HEK293 (cell line): ENCODE data around the gene RAB40AL.

Source experiments
- CTCF ChIA-PET: fragments of 350-600 bp; formaldehyde crosslinking; extraction: SDS; loops from one replicate; lab custom pipeline; 2021; ENCODE audit warnings: antibody characterized with exemption; lab: Yijun Ruan, JAX
- POLR2A ChIA-PET: fragments of 300-600 bp; formaldehyde crosslinking; extraction: SDS; loops from one replicate; lab custom pipeline; 2020; ENCODE audit warnings: antibody characterized with exemption, inconsistent platforms; lab: Yijun Ruan, JAX
- H3K27ac ChIP-seq: fragments of 200-500 bp; sonication (Bioruptor generic); 2 replicates; pipeline ENCODE4 v1.5.1; 2014; ENCODE audit warnings: low read depth, low read length, control low read depth, inconsistent platforms; ENCODE audit errors: extremely low read depth
- H3K36me3 ChIP-seq, 2 experiments: fragments of 200-500 bp in 1 of 2; sonication (Bioruptor generic) in 1 of 2; 1 replicate in 1 of 2; 2 replicates in 1 of 2; pipeline ENCODE4 v1.5.1; 2014 to 2017; ENCODE audit warnings: inconsistent platforms in 2 of 2, low read length in 2 of 2; ENCODE audit not compliant: control insufficient read depth in 2 of 2, insufficient read depth in 1 of 2
- H3K4me1 ChIP-seq: fragments of 200-500 bp; sonication (Bioruptor generic); 2 replicates; pipeline ENCODE4 v1.5.1; 2014; ENCODE audit warnings: mild to moderate bottlenecking, low read length, inconsistent platforms; ENCODE audit not compliant: control insufficient read depth, insufficient read depth
- H3K4me3 ChIP-seq: 2 replicates; pipeline ENCODE4 v1.5.1; 2011; ENCODE audit warnings: low read depth, mild to moderate bottlenecking, control low read depth, low read length, moderate library complexity
- H3K9me3 ChIP-seq: fragments of 200-500 bp; sonication (Bioruptor generic); 2 replicates; pipeline ENCODE4 v1.5.1; 2014; ENCODE audit warnings: low read depth, low read length, inconsistent platforms; ENCODE audit not compliant: control insufficient read depth, insufficient read depth
- GLIS1 ChIP-seq: fragments of 450-650 bp; formaldehyde crosslinking; IDR thresholded peaks from 2 replicates; pipeline ENCODE4 v1.5.1; 2016; ENCODE audit warnings: missing biosample characterization, missing genetic modification characterization
- GLIS2 ChIP-seq: fragments of 450-650 bp; formaldehyde crosslinking; IDR thresholded peaks from 2 replicates; pipeline ENCODE4 v1.5.1; 2016; ENCODE audit warnings: missing biosample characterization, missing genetic modification characterization
- PRDM2 ChIP-seq: fragments of 450-650 bp; formaldehyde crosslinking; IDR thresholded peaks from 2 replicates; pipeline ENCODE4 v1.5.1; 2016; ENCODE audit warnings: missing biosample characterization, missing genetic modification characterization, borderline replicate concordance
- SCRT1 ChIP-seq: fragments of 450-650 bp; formaldehyde crosslinking; IDR thresholded peaks from 2 replicates; pipeline ENCODE4 v1.5.1; 2016; ENCODE audit warnings: missing biosample characterization, missing genetic modification characterization, borderline replicate concordance
- SP2 ChIP-seq: fragments of 450-650 bp; formaldehyde crosslinking; IDR thresholded peaks from 2 replicates; pipeline ENCODE4 v1.5.1; 2016; ENCODE audit warnings: missing biosample characterization, missing genetic modification characterization
- YY2 ChIP-seq: fragments of 450-650 bp; formaldehyde crosslinking; IDR thresholded peaks from 2 replicates; pipeline ENCODE4 v1.5.1; 2016; ENCODE audit warnings: missing biosample characterization, missing genetic modification characterization
- ZEB2 ChIP-seq: fragments of 450-650 bp; formaldehyde crosslinking; IDR thresholded peaks from 2 replicates; pipeline ENCODE4 v1.5.1; 2016; ENCODE audit warnings: missing biosample characterization, missing genetic modification characterization
- ZFHX2 ChIP-seq: fragments of 450-650 bp; formaldehyde crosslinking; conservative IDR thresholded peaks from 2 replicates; pipeline ENCODE4 v1.5.1; 2016; ENCODE audit warnings: missing biosample characterization, missing genetic modification characterization
- ZFP41 ChIP-seq: fragments of 450-650 bp; formaldehyde crosslinking; IDR thresholded peaks from 2 replicates; pipeline ENCODE4 v1.5.1; 2016; ENCODE audit warnings: missing biosample characterization, missing genetic modification characterization, borderline replicate concordance
- ZIC2 ChIP-seq: fragments of 450-650 bp; formaldehyde crosslinking; IDR thresholded peaks from 2 replicates; pipeline ENCODE4 v1.5.1; 2016; ENCODE audit warnings: missing biosample characterization, missing genetic modification characterization
- ZNF146 ChIP-seq: fragments of 450-650 bp; formaldehyde crosslinking; IDR thresholded peaks from 2 replicates; pipeline ENCODE4 v1.5.1; 2016; ENCODE audit warnings: missing biosample characterization, missing genetic modification characterization
- ZNF155 ChIP-seq: fragments of 450-650 bp; formaldehyde crosslinking; IDR thresholded peaks from 2 replicates; pipeline ENCODE4 v1.5.1; 2016; ENCODE audit warnings: missing biosample characterization, missing genetic modification characterization
- ZNF157 ChIP-seq: fragments of 450-650 bp; formaldehyde crosslinking; IDR thresholded peaks from 2 replicates; pipeline ENCODE4 v1.5.1; 2016; ENCODE audit warnings: missing biosample characterization, missing genetic modification characterization
- ZNF174 ChIP-seq: fragments of 450-650 bp; formaldehyde crosslinking; IDR thresholded peaks from 2 replicates; pipeline ENCODE4 v1.5.0; 2017; ENCODE audit warnings: missing biosample characterization, mild to moderate bottlenecking, missing genetic modification characterization
- ZNF211 ChIP-seq: fragments of 450-650 bp; formaldehyde crosslinking; IDR thresholded peaks from 2 replicates; pipeline ENCODE4 v1.5.1; 2016; ENCODE audit warnings: low read depth, missing biosample characterization, missing genetic modification characterization
- ZNF366 ChIP-seq: fragments of 450-650 bp; formaldehyde crosslinking; conservative IDR thresholded peaks from 2 replicates; pipeline ENCODE4 v1.5.1; 2016; ENCODE audit warnings: missing biosample characterization, missing genetic modification characterization
- ZNF37A ChIP-seq: fragments of 450-650 bp; IDR thresholded peaks from 2 replicates; pipeline ENCODE4 v1.5.1; 2018; ENCODE audit warnings: missing biosample characterization, missing genetic modification characterization
- ZNF426 ChIP-seq: fragments of 450-650 bp; formaldehyde crosslinking; IDR thresholded peaks from 2 replicates; pipeline ENCODE4 v1.5.1; 2017; ENCODE audit warnings: missing biosample characterization, missing genetic modification characterization, mild to moderate bottlenecking, inconsistent platforms, moderate library complexity
- ZNF518A ChIP-seq: fragments of 450-650 bp; formaldehyde crosslinking; conservative IDR thresholded peaks from 2 replicates; pipeline ENCODE4 v1.5.1; 2016; ENCODE audit warnings: low read depth, missing biosample characterization, missing genetic modification characterization
- ZNF580 ChIP-seq: fragments of 450-650 bp; formaldehyde crosslinking; IDR thresholded peaks from 2 replicates; pipeline ENCODE4 v1.5.1; 2016; ENCODE audit warnings: missing biosample characterization, missing genetic modification characterization
- ZNF624 ChIP-seq: fragments of 450-650 bp; formaldehyde crosslinking; IDR thresholded peaks from 2 replicates; pipeline ENCODE4 v1.5.1; 2017; ENCODE audit warnings: missing biosample characterization, missing genetic modification characterization
- ZNF654 ChIP-seq: fragments of 450-650 bp; formaldehyde crosslinking; IDR thresholded peaks from 2 replicates; pipeline ENCODE4 v1.5.1; 2016; ENCODE audit warnings: low read depth, missing biosample characterization, missing genetic modification characterization
- ZNF658 ChIP-seq: fragments of 450-650 bp; formaldehyde crosslinking; IDR thresholded peaks from 2 replicates; pipeline ENCODE4; 2016; ENCODE audit warnings: missing biosample characterization, missing genetic modification characterization
- ZNF777 ChIP-seq: fragments of 450-650 bp; formaldehyde crosslinking; IDR thresholded peaks from 2 replicates; pipeline ENCODE4 v1.5.1; 2017; ENCODE audit warnings: missing biosample characterization, missing genetic modification characterization, borderline replicate concordance
- ZSCAN30 ChIP-seq: fragments of 450-650 bp; IDR thresholded peaks from 2 replicates; pipeline ENCODE4 v1.5.1; 2018; ENCODE audit warnings: missing biosample characterization, mild to moderate bottlenecking, missing genetic modification characterization, moderate library complexity

Gene RAB40AL

GRCh38 chrX:102976793-102977495 lies 39.9 kb downstream of the RAB40AL start:
- H3K36me3 ChIP-seq, result no peaks in the 10 kb centered on the region
- no peak overlapping the region for H3K27ac ChIP-seq
- TF ChIP-seq ZNF426 (no peak), ZNF155 (tag by site-specific recombination) (no peak), ZNF366 (tag by site-specific recombination) (no peak), ZIC2 (tag by site-specific recombination) (no peak), ZNF37A (tag by site-specific recombination) (no peak), ZNF174 (tag by site-specific recombination) (no peak), ZNF518A (tag by site-specific recombination) (no peak)
- TF ChIP-seq, all 188 proteins: peak for 0
- Histone ChIP-seq H3K9me3 (no peaks in the 10 kb centered on the region), H3K4me3 (no peak overlapping the region), H3K4me1 (no peaks in the 10 kb centered on the region)
- ChIA-PET CTCF (interaction anchor here (0.6 to 1.6 kb wide), 2 partner anchors 18 to 26 kb away, joined by 3 to 7 read pairs; no protein-coding TSS in a partner anchor), POLR2A (interaction anchor here (0.5 kb wide), 1 partner anchor 26 kb away, joined by 5 read pairs; no protein-coding TSS in a partner anchor)

GRCh38 chrX:102978594-102978993 lies 41.5 kb downstream of the RAB40AL start:
- POLR2A ChIA-PET, result no interaction called here
- no peak overlapping the region for H3K4me3 ChIP-seq
- TF ChIP-seq ZSCAN30 (no peak), YY2 (tag by site-specific recombination) (no peak), ZEB2 (tag by site-specific recombination) (no peak), ZNF146 (tag by site-specific recombination) (no peak), SCRT1 (no peak), SP2 (tag by site-specific recombination) (no peak), ZNF580 (tag by site-specific recombination) (no peak), ZNF624 (tag by site-specific recombination) (no peak), ZFHX2 (tag by site-specific recombination) (no peak), ZNF654 (tag by site-specific recombination) (no peak), ZNF157 (tag by site-specific recombination) (no peak), ZNF777 (tag by site-specific recombination) (no peak), ZNF211 (tag by site-specific recombination) (no peak), ZNF658 (tag by site-specific recombination) (no peak), PRDM2 (tag by site-specific recombination) (no peak), ZFP41 (no peak), GLIS1 (tag by site-specific recombination) (no peak), GLIS2 (no peak)

More at GRCh38 chrX:102978594-102978993, 41.5 kb downstream of the RAB40AL start:
- H3K36me3 ChIP-seq, result no peaks in the 10 kb centered on the region
- no peaks in the 10 kb centered on the region for H3K9me3 ChIP-seq
- CTCF ChIA-PET, result interaction anchor here (0.9 kb wide), 1 partner anchor 27 kb away, joined by 4 read pairs; no protein-coding TSS in a partner anchor
- no peaks in the 10 kb centered on the region for H3K4me1 ChIP-seq
- no peak overlapping the region for H3K27ac ChIP-seq
